SU-DHL-6 (cell line): Measurements from ENCODE around the gene WNK1.

Source experiments
- H2AFZ ChIP-seq: fragments of 200-600 bp; sonication (generic); 2 replicates; pipeline ENCODE4 v1.6.1; 2014; ENCODE audit warnings: low read depth, mild to moderate bottlenecking, moderate library complexity, mixed read lengths, antibody characterized with exemption, low read length; ENCODE audit not compliant: severe bottlenecking
- H3F3A ChIP-seq: fragments of 200-600 bp; shearing (Covaris generic); 2 replicates; pipeline ENCODE4 v1.6.0; 2016; ENCODE audit warnings: antibody characterized with exemption, mild to moderate bottlenecking; ENCODE audit not compliant: insufficient read depth
- H3K27ac ChIP-seq: fragments of 200-600 bp; sonication (generic); 2 replicates; pipeline ENCODE4 v1.5.1; 2016; ENCODE audit warnings: low read depth, mild to moderate bottlenecking, low read length, moderate library complexity, mixed read lengths
- H3K27me3 ChIP-seq: fragments of 200-600 bp; sonication (generic), shearing (Covaris generic); 2 replicates; pipeline ENCODE4 v1.6.0; 2014; ENCODE audit warnings: mild to moderate bottlenecking, low read length
- H3K36me3 ChIP-seq: fragments of 200-600 bp; sonication (generic); 2 replicates; pipeline ENCODE4 v1.6.1; 2014; ENCODE audit warnings: mild to moderate bottlenecking, low read length, mixed read lengths
- H3K4me2 ChIP-seq: fragments of 300-600, 200-600 bp; shearing (Covaris generic), sonication (generic); 2 replicates; pipeline ENCODE4 v1.6.0; 2014; ENCODE audit warnings: low read length, low read depth, mild to moderate bottlenecking; ENCODE audit not compliant: poor library complexity, severe bottlenecking
- H3K4me3 ChIP-seq: fragments of 200-600 bp; sonication (generic); 2 replicates; pipeline ENCODE4 v1.5.1; 2014; ENCODE audit warnings: antibody characterized with exemption, low read length, mild to moderate bottlenecking, mixed read lengths; ENCODE audit not compliant: insufficient read depth, poor library complexity, severe bottlenecking
- H3K79me2 ChIP-seq: fragments of 200-600 bp; sonication (generic); 2 replicates; pipeline ENCODE4 v1.6.1; 2014; ENCODE audit warnings: mild to moderate bottlenecking, low read length, moderate library complexity; ENCODE audit not compliant: insufficient read depth
- H3K9ac ChIP-seq: fragments of 200-600 bp; sonication (generic); 2 replicates; pipeline ENCODE4 v1.7.0; 2014; ENCODE audit warnings: mild to moderate bottlenecking, low read length
- H3K9me2 ChIP-seq: fragments of 200-600 bp; sonication (generic); replicated peaks from 2 replicates; pipeline ENCODE4 v1.6.1; 2014; ENCODE audit warnings: low read length; ENCODE audit not compliant: insufficient read depth
- H3K9me3 ChIP-seq: fragments of 200-600 bp; sonication (generic); 2 replicates; pipeline ENCODE4 v1.6.1; 2014; ENCODE audit warnings: low read length, mixed read lengths; ENCODE audit not compliant: insufficient read depth
- H4K20me1 ChIP-seq: fragments of 200-600 bp; sonication (generic); 2 replicates; pipeline ENCODE4 v1.6.1; 2014; ENCODE audit warnings: low read depth, mild to moderate bottlenecking, antibody characterized with exemption, low read length, moderate library complexity, mixed read lengths
- CTCF ChIP-seq: fragments of 200-600 bp; sonication (generic); IDR thresholded peaks from one replicate; pipeline ENCODE4 v1.5.1; 2017; ENCODE audit warnings: antibody characterized with exemption, mild to moderate bottlenecking, low read length, moderate library complexity; ENCODE audit not compliant: insufficient read depth, poor library complexity, severe bottlenecking
- EZH2phosphoT487 ChIP-seq: fragments of 200-600 bp; sonication (generic), shearing (Covaris generic); conservative IDR thresholded peaks from 2 replicates; pipeline ENCODE4 v1.6.1; 2018; ENCODE audit warnings: mild to moderate bottlenecking, antibody characterized with exemption, low read length, moderate library complexity, mixed read lengths

WNK1 gene

DNA sequence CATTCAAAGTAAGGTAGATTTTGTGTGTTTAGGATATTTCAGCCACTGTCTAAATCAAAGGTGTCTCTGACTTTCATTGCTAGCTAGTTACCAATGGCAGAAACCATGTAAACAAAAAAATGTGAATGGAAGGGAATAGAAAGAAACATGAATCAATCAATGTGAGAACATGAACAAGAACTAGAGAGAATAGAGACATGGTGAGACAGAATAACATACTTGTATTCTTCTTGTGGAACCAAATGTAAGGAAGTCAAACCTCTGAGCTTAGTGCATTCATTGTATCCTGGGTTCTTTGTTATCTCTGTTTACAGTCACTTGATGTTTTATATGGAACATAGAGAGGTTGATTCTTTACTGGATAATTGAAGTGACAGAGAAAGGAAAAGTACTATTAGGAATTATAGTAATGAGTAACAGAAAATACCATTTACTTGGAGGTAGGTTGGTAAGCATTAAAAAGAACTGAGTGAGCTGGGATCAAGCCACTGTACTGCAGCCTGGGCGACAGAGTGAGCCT is 2.6 kb upstream of the WNK1 start:
- H3K4me2 ChIP-seq, result peak overlapping the region; percentile 96

DNA sequence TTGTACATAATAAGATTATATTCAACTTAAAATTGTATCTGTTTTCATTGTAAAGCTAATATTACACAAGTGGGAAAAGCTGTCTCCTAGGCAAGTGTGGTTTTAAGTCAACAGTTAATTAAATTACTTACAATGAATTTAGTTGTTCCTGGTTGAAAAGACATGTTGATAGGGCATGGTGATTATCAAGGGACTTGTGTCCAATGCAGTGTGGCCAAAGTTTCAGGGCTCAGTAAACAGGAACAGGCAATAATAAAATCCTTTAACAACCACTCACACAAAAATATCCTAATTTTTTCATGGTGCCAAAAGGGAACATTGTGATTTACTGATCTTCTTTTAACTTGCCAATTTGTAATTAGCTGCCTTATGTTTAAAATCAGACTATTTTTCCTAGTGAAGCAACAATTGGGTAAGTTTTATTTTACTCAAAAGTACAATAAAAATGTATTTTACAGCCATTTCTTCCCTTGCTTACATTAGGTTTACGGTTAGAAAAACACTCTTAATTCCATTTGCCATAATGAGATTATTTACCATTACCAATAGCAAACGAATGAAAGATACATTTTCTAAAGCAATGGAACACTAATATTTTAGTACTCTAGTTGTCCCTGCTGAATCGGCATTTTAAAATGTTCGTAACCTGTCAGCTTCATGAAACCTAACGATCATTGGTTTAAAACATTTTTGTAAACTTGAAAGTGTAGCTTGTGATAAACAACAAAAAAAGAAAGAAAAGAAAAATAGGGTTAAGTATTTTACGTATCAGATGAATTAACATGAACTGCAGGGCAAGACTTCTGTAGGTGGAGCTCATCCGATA is 1.8 kb upstream of the WNK1 start:
- Histone ChIP-seq H3K4me3 (peak overlapping the region; percentile 56), H3F3A (peaks cover 37% of the 10 kb centered on the region), H3K36me3 (no peaks in the 10 kb centered on the region), H3K27ac (peak overlapping the region; percentile 86), H3K79me2 (peaks cover 28% of the 10 kb centered on the region), H2AFZ (peak overlapping the region; percentile 93), H3K4me2 (peak overlapping the region; percentile 96), H3K9me3 (no peaks in the 10 kb centered on the region), H3K27me3 (no peaks in the 10 kb centered on the region), H3K9ac (peak overlapping the region; percentile 85), H4K20me1 (peaks cover 4% of the 10 kb centered on the region; the same call in 1 of the 2 replicates), H3K9me2 (no peaks in the 10 kb centered on the region)
- TF ChIP-seq EZH2phosphoT487, result no peak
- TF ChIP-seq CTCF, result no peak

More for the DNA sequence above, 2.6 kb upstream of the WNK1 start:
- Histone ChIP-seq H3K9me2 (no peaks in the 10 kb centered on the region), H3K4me3 (no peak overlapping the region), H2AFZ (peak overlapping the region; percentile 93), H3F3A (peaks cover 32% of the 10 kb centered on the region), H3K9me3 (no peaks in the 10 kb centered on the region), H3K36me3 (no peaks in the 10 kb centered on the region), H3K79me2 (peaks cover 20% of the 10 kb centered on the region), H3K27me3 (no peaks in the 10 kb centered on the region), H3K27ac (peak overlapping the region; percentile 86; the same call in 1 of the 2 replicates), H3K9ac (no peak overlapping the region), H4K20me1 (no peaks in the 10 kb centered on the region)
- TF ChIP-seq EZH2phosphoT487 (no peak), CTCF (no peak)

GRCh38 chr12:751192-751998 is 984 bp upstream of the WNK1 start:
- TF ChIP-seq CTCF (peak; percentile 86), EZH2phosphoT487 (no peak)
- peak overlapping the region; percentile 96 for H3K4me2 ChIP-seq
- H4K20me1 ChIP-seq, result peaks cover 11% of the 10 kb centered on the region
- peaks cover 39% of the 10 kb centered on the region for H3F3A ChIP-seq
- H3K79me2 ChIP-seq, result peaks cover 36% of the 10 kb centered on the region
- H3K9me2 ChIP-seq, result no peaks in the 10 kb centered on the region
- peaks cover 4% of the 10 kb centered on the region for H3K36me3 ChIP-seq
- no peaks in the 10 kb centered on the region for H3K27me3 ChIP-seq
- H3K9ac ChIP-seq, result peak overlapping the region; percentile 85
- H3K4me3 ChIP-seq, result peak overlapping the region; percentile 56
- peak overlapping the region; percentile 93 for H2AFZ ChIP-seq
- H3K9me3 ChIP-seq, result no peaks in the 10 kb centered on the region
- peak overlapping the region; percentile 86 for H3K27ac ChIP-seq
